GM23338 (cell line): ENCODE data around the gene GGCT. TPM values are rescaled to one million over a fixed set of nuclear protein-coding genes. Genes with fewer than 3 reads are reported as not detected.

Experiments used
- ATAC-seq: fragments of 200-7000 bp; cut with Tn5 transposase; 3 replicates; pipeline ENCODE4 v1.9.1; 2020
- DNase-seq: peaks from one replicate; pipeline ENCODE4 v3.0.0-alpha.2; 2015; ENCODE audit warnings: low spot score
- H2AFZ ChIP-seq: fragments of 200-600 bp; sonication (generic); 2 replicates; pipeline ENCODE4 v1.8.0; 2016; ENCODE audit warnings: antibody characterized with exemption, mild to moderate bottlenecking, moderate library complexity
- H3F3A ChIP-seq: fragments of 200-600 bp; sonication (generic); replicated peaks from 2 replicates; pipeline ENCODE4 v1.8.0; 2017; ENCODE audit warnings: antibody characterized with exemption, mixed run types, low read depth
- H3K27ac ChIP-seq: fragments of 200-600 bp; sonication (generic); 2 replicates; pipeline ENCODE4 v1.6.1; 2016; ENCODE audit warnings: low read depth
- H3K27me3 ChIP-seq: fragments of 200-600 bp; sonication (generic); 2 replicates; pipeline ENCODE4 v1.8.0; 2016; ENCODE audit warnings: mild to moderate bottlenecking, mixed run types, moderate library complexity; ENCODE audit not compliant: insufficient read depth
- H3K36me3 ChIP-seq: fragments of 200-600 bp; sonication (generic); 2 replicates; pipeline ENCODE4 v1.8.0; 2016; ENCODE audit warnings: mild to moderate bottlenecking; ENCODE audit not compliant: insufficient read depth
- H3K4me1 ChIP-seq: fragments of 200-600 bp; sonication (generic); 2 replicates; pipeline ENCODE4 v1.8.0; 2016; ENCODE audit warnings: mild to moderate bottlenecking, moderate library complexity; ENCODE audit not compliant: insufficient read depth
- H3K4me2 ChIP-seq: fragments of 200-600 bp; sonication (generic); 2 replicates; pipeline ENCODE4 v1.7.1; 2017; ENCODE audit warnings: mixed run types
- H3K4me3 ChIP-seq: fragments of 200-600 bp; sonication (generic); 2 replicates; pipeline ENCODE4 v1.6.1; 2016; ENCODE audit warnings: mixed run types
- H3K79me2 ChIP-seq: fragments of 200-600 bp; sonication (generic); replicated peaks from 2 replicates; pipeline ENCODE4 v1.8.0; 2017; ENCODE audit warnings: mild to moderate bottlenecking; ENCODE audit not compliant: insufficient read depth
- H3K9me2 ChIP-seq: fragments of 200-600 bp; sonication (generic); 2 replicates; pipeline ENCODE4 v1.8.0; 2017; ENCODE audit not compliant: insufficient read depth
- H4K20me1 ChIP-seq: fragments of 200-600 bp; sonication (generic); replicated peaks from 2 replicates; pipeline ENCODE4 v1.8.0; 2017; ENCODE audit warnings: mild to moderate bottlenecking; ENCODE audit not compliant: insufficient read depth
- H3K27ac Mint-ChIP-seq: 2 replicates; pipeline ENCODE4 v1.8.0; 2020; ENCODE audit warnings: inconsistent platforms, mild to moderate bottlenecking, moderate library complexity, mixed read lengths
- H3K27me3 Mint-ChIP-seq: 3 replicates; pipeline ENCODE4 v1.8.0; 2022; ENCODE audit warnings: low read depth, mild to moderate bottlenecking, moderate library complexity, mixed read lengths, inconsistent platforms; ENCODE audit not compliant: insufficient read depth, poor library complexity
- H3K36me3 Mint-ChIP-seq: 3 replicates; pipeline ENCODE4 v1.8.0; 2021; ENCODE audit warnings: low read depth, mild to moderate bottlenecking, inconsistent platforms, moderate library complexity, mixed read lengths
- H3K4me1 Mint-ChIP-seq: 3 replicates; pipeline ENCODE4 v1.8.0; 2020; ENCODE audit warnings: mild to moderate bottlenecking, inconsistent platforms, mixed read lengths
- H3K4me3 Mint-ChIP-seq: 3 replicates; pipeline ENCODE4 v1.8.0; 2021; ENCODE audit warnings: moderate library complexity, mild to moderate bottlenecking, inconsistent platforms, mixed read lengths
- H3K9me3 Mint-ChIP-seq: 3 replicates; pipeline ENCODE4 v1.8.0; 2020; ENCODE audit warnings: moderate library complexity, mild to moderate bottlenecking, inconsistent platforms, mixed read lengths
- NANOG ChIP-seq: IDR thresholded peaks from 2 replicates; pipeline ENCODE4 v1.6.1; 2016; ENCODE audit warnings: antibody characterized with exemption, borderline replicate concordance
- POLR2AphosphoS5 ChIP-seq: IDR thresholded peaks from 2 replicates; pipeline ENCODE4 v1.6.1; 2016; ENCODE audit warnings: antibody characterized with exemption, low read depth
- STAT1 ChIP-seq: IDR thresholded peaks from one replicate; pipeline ENCODE4 v1.6.1; 2016; ENCODE audit warnings: antibody characterized with exemption; ENCODE audit not compliant: unreplicated experiment
- ZNF114 ChIP-seq: fragments of 250-450 bp; sonication (Bioruptor Pico); IDR thresholded peaks from 2 replicates; pipeline ENCODE4 v1.5.0; 2020; ENCODE audit warnings: mild to moderate bottlenecking, moderate library complexity
- ZNF331 ChIP-seq: fragments of 250-450 bp; sonication (Bioruptor Pico); IDR thresholded peaks from 2 replicates; pipeline ENCODE4 v1.5.0; 2020; ENCODE audit warnings: low read depth, mild to moderate bottlenecking, moderate library complexity
- ZNF462 ChIP-seq: fragments of 250-450 bp; sonication (Bioruptor Pico); IDR thresholded peaks from 2 replicates; pipeline ENCODE4 v1.5.0; 2020; ENCODE audit warnings: mild to moderate bottlenecking, moderate library complexity
- polyA plus RNA-seq: library from polyadenylated mRNA; unstranded; fragments of >200 nt; fragmentation: Nextera tagmentation; extraction: Ambion mirVana; gene quantifications from 2 replicates; pipeline ENCODE4 v1.2.1, GENCODE V29; 2016
- total RNA-seq: library from RNA; depleted of rRNA; stranded (reverse); fragments of >200 nt; shearing (Covaris generic); gene quantifications from 2 replicates; pipeline ENCODE4 v1.2.3, GENCODE V29; 2014
- TF ChIP-seq, protein P1 (sequence below): IDR thresholded peaks from 2 replicates; pipeline ENCODE4 v1.6.1; 2016; ENCODE audit warnings: antibody characterized with exemption
- TF ChIP-seq, protein P2 (sequence below): IDR thresholded peaks from one replicate; pipeline ENCODE4 v1.6.1; 2018; ENCODE audit warnings: antibody characterized with exemption; ENCODE audit not compliant: unreplicated experiment
- TF ChIP-seq, protein P3 (sequence below), 2 experiments: fragments of 200-600 bp in 1 of 2; sonication (generic) in 1 of 2; conservative IDR thresholded peaks; 2 replicates each; pipeline versions ENCODE4 v1.5.1 to v1.6.1; 2016 to 2017; ENCODE audit warnings: antibody characterized with exemption in 2 of 2, low read depth in 2 of 2, mild to moderate bottlenecking in 2 of 2, moderate library complexity in 1 of 2

The GGCT gene
- total and polyA plus RNA-seq, 2 experiments from 2014 or later, result 104 to 229 TPM

DNA sequence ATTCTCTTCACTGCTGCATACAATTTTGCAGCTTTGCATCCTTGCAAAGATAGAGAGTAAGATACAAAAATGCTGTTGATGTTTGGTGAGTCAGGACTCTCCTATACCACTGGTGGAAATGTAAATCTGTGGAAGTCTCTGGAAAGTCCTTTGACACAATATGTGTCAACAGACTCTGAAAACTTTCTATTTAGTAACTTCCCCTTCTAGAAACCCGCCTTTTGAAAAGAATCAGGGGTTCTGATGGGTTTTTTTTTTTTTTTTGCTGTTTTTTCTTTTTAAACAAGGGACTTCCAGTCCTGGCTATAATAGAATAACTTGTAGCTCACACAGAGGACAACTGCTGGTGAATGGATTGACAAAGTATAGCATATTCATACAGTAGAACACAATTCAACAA lies 42.5 kb downstream of the GGCT start:
- no peaks in the 10 kb centered on the region for H3K9me2 ChIP-seq
- H3K27me3 ChIP-seq, result no peaks in the 10 kb centered on the region
- no peaks in the 10 kb centered on the region for H4K20me1 ChIP-seq
- DNase-seq (no peak), ATAC-seq (no peak)
- Mint-ChIP-seq H3K27ac (no peak overlapping the region), H3K36me3 (no peaks in the 10 kb centered on the region), H3K9me3 (no peaks in the 10 kb centered on the region), H3K4me3 (no peak overlapping the region), H3K27me3 (peaks cover 7% of the 10 kb centered on the region), H3K4me1 (peaks cover 13% of the 10 kb centered on the region)
- TF ChIP-seq ZNF462 (CRISPR knock-in tag) (no peak), ZNF114 (CRISPR knock-in tag) (no peak), NANOG (no peak), POLR2AphosphoS5 (no peak), ZNF331 (CRISPR knock-in tag) (no peak), STAT1 (no peak)
- TF ChIP-seq, protein P1, sequence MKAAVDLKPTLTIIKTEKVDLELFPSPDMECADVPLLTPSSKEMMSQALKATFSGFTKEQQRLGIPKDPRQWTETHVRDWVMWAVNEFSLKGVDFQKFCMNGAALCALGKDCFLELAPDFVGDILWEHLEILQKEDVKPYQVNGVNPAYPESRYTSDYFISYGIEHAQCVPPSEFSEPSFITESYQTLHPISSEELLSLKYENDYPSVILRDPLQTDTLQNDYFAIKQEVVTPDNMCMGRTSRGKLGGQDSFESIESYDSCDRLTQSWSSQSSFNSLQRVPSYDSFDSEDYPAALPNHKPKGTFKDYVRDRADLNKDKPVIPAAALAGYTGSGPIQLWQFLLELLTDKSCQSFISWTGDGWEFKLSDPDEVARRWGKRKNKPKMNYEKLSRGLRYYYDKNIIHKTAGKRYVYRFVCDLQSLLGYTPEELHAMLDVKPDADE, result no peak
- TF ChIP-seq, protein P2, sequence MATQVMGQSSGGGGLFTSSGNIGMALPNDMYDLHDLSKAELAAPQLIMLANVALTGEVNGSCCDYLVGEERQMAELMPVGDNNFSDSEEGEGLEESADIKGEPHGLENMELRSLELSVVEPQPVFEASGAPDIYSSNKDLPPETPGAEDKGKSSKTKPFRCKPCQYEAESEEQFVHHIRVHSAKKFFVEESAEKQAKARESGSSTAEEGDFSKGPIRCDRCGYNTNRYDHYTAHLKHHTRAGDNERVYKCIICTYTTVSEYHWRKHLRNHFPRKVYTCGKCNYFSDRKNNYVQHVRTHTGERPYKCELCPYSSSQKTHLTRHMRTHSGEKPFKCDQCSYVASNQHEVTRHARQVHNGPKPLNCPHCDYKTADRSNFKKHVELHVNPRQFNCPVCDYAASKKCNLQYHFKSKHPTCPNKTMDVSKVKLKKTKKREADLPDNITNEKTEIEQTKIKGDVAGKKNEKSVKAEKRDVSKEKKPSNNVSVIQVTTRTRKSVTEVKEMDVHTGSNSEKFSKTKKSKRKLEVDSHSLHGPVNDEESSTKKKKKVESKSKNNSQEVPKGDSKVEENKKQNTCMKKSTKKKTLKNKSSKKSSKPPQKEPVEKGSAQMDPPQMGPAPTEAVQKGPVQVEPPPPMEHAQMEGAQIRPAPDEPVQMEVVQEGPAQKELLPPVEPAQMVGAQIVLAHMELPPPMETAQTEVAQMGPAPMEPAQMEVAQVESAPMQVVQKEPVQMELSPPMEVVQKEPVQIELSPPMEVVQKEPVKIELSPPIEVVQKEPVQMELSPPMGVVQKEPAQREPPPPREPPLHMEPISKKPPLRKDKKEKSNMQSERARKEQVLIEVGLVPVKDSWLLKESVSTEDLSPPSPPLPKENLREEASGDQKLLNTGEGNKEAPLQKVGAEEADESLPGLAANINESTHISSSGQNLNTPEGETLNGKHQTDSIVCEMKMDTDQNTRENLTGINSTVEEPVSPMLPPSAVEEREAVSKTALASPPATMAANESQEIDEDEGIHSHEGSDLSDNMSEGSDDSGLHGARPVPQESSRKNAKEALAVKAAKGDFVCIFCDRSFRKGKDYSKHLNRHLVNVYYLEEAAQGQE, result no peak
- TF ChIP-seq, protein P3, sequence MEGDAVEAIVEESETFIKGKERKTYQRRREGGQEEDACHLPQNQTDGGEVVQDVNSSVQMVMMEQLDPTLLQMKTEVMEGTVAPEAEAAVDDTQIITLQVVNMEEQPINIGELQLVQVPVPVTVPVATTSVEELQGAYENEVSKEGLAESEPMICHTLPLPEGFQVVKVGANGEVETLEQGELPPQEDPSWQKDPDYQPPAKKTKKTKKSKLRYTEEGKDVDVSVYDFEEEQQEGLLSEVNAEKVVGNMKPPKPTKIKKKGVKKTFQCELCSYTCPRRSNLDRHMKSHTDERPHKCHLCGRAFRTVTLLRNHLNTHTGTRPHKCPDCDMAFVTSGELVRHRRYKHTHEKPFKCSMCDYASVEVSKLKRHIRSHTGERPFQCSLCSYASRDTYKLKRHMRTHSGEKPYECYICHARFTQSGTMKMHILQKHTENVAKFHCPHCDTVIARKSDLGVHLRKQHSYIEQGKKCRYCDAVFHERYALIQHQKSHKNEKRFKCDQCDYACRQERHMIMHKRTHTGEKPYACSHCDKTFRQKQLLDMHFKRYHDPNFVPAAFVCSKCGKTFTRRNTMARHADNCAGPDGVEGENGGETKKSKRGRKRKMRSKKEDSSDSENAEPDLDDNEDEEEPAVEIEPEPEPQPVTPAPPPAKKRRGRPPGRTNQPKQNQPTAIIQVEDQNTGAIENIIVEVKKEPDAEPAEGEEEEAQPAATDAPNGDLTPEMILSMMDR (conservative IDR thresholded peaks at IDR 0.05; ENCODE audit: low read depth in 2 of 2), result no peak
- no peak overlapping the region for H3K4me2 ChIP-seq
- H3K4me3 ChIP-seq, result no peak overlapping the region
- no peak overlapping the region for H2AFZ ChIP-seq
- H3F3A ChIP-seq, result no peaks in the 10 kb centered on the region
- no peak overlapping the region for H3K27ac ChIP-seq
- H3K79me2 ChIP-seq, result no peaks in the 10 kb centered on the region
- no peaks in the 10 kb centered on the region for H3K4me1 ChIP-seq
- H3K36me3 ChIP-seq, result no peaks in the 10 kb centered on the region; the same call in 1 of the 2 replicates
